Fibroblast of villous mesenchyme (primary cell): ENCODE results near the gene KLHDC1. TPM values are rescaled to one million over a fixed set of nuclear protein-coding genes. Genes with fewer than 3 reads are reported as not detected.
A peak's percentile ranks its signal among the peaks of the same experiment; 100 is the strongest.
"Not testable (repeated sequence)": the region's sequence is repeated elsewhere in the genome, so short reads cannot be mapped to it uniquely, and the experiment has no call there.

Experiments
- DNase-seq: peaks from one replicate; pipeline ENCODE4 v3.0.0-alpha.2; 2010; ENCODE audit warnings: low read depth
- H3K4me3 ChIP-seq: 2 replicates; pipeline ENCODE4 v1.5.1; 2011; ENCODE audit warnings: low read depth, mild to moderate bottlenecking, low read length
- CTCF ChIP-seq: IDR thresholded peaks from 2 replicates; pipeline ENCODE4 v1.5.1; 2012; ENCODE audit warnings: low read depth, mild to moderate bottlenecking, low read length; ENCODE audit not compliant: insufficient read depth
- total RNA-seq: library from RNA; depleted of rRNA; stranded (reverse); fragments of >200 nt; gene quantifications from 2 replicates; pipeline ENCODE4 v1.2.3, GENCODE V29; 2012

Gene KLHDC1
- total RNA-seq, 1 donor, result 3.0 TPM

DNA sequence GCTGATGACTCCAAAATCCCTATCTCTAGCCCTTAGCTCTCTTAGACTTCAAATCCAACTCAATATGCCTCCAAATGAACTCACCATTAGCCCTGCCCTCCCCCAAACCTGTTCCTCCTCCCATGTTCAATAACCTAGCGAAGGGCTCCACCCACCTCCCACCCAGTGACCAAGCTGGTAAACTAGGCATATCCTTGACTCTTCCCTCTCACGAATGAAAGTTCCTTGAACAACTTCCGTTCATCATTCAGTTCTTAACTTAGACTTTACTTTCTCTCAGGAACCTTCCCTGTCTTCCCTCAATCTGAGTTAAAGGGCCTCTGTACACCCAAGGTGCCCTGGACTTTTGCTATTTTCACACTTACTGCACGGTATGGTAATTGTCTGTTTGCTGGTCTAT is 1.9 kb upstream of the KLHDC1 start:
- no peak for DNase-seq
- no peak overlapping the region for H3K4me3 ChIP-seq
- TF ChIP-seq CTCF, result no peak

DNA sequence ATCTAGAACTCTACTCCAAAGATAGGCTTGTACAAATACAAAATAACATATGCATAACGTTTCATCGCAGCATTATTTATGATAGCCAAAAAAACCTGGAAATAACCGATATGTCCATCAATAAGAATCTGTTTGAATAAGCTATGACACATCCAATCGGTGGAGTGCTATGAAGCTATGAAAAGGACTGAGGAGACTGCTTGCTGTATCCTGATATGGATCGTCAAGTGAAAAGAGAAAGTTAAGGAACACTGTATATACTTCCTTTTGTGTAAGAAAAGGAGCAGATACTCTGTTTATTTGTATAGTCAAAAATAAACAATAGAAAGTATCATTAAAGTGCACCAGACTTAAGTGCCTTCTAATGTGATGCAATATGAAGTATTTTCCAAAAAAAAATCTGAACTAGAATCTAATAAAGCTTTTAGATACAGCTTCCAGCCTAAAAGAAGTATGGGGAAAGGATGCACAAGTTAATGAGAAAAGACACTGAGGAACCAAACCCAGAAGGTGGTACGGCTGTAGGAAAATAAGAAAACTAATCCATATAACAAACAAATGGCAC is 645 bp upstream of the KLHDC1 start:
- DNase-seq, result peak; percentile 37
- no peak for TF ChIP-seq CTCF
- peak overlapping the region; percentile 73 for H3K4me3 ChIP-seq

DNA sequence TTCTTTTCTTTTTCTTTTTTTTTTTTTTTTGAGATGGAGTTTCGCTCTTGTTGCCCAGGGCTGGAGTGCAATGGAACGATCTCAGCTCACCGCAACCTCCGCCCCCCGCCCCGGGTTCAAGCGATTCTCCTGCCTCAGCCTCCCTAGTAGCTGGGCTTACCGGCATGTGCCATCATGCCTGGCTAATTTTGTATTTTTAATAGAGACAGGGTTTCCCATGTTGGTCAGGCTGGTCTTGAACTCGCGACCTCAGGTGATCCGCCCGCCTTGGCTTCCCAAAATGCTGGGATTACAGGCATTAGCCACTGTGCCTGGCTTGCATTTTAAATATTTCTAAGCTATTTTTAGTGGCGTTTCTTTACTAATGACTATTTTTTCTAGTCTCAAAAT is 810 bp downstream of the KLHDC1 start:
- DNase-seq, result not testable (repeated sequence)
- H3K4me3 ChIP-seq, result peak overlapping the region; percentile 73

- no peak overlapping the region for H3K4me3 ChIP-seq
- DNase-seq, result no peak
- TF ChIP-seq CTCF, result no peak
Measured at GRCh38 chr14:49702725-49703124, 9.8 kb downstream of the KLHDC1 start.

- DNase-seq, result peak; percentile 50
- H3K4me3 ChIP-seq, result no peak overlapping the region
- TF ChIP-seq CTCF, result no peak
Measured at GRCh38 chr14:49703965-49704364, 11.0 kb downstream of the KLHDC1 start.

GRCh38 chr14:49704471-49704870 is 11.6 kb downstream of the KLHDC1 start:
- not testable (repeated sequence) for DNase-seq, H3K4me3 ChIP-seq

- not testable (repeated sequence) for DNase-seq, H3K4me3 ChIP-seq
Measured at GRCh38 chr14:49710993-49711392, 18.1 kb downstream of the KLHDC1 start.

GRCh38 chr14:49720744-49721143 is 27.8 kb downstream of the KLHDC1 start:
- no peak for TF ChIP-seq CTCF
- no peak overlapping the region for H3K4me3 ChIP-seq
- no peak for DNase-seq

GRCh38 chr14:49721733-49722435 is 29.0 kb downstream of the KLHDC1 start:
- DNase-seq, H3K4me3 ChIP-seq: not testable (repeated sequence)
